Measurements from ENCODE around the gene PLAC9. TPM values are rescaled to one million over a fixed set of nuclear protein-coding genes. Genes with fewer than 3 reads are reported as not detected.
"Not testable (repeated sequence)": the region's sequence is repeated elsewhere in the genome, so short reads cannot be mapped to it uniquely, and the experiment has no call there.

PLAC9 gene
- total RNA-seq, 1 experiment from 2014 or later: not detected

- Mint-ChIP-seq H3K27ac (ENCODE audit: unreplicated experiment) (peak overlapping the region; percentile 79), H3K36me3 (ENCODE audit: insufficient read depth, unreplicated experiment) (peaks cover 57% of the 10 kb centered on the region), H3K4me1 (ENCODE audit: low read depth, unreplicated experiment) (peaks cover 8% of the 10 kb centered on the region), H3K4me3 (ENCODE audit: unreplicated experiment) (peak overlapping the region; percentile 74), H3K27me3 (ENCODE audit: insufficient read depth, unreplicated experiment) (peaks cover 2% of the 10 kb centered on the region), H3K9me3 (ENCODE audit: unreplicated experiment) (no peaks in the 10 kb centered on the region)
- no peaks in the 10 kb centered on the region for H3K4me1 ChIP-seq
- no peaks in the 10 kb centered on the region for H3K9me3 ChIP-seq
- peak overlapping the region; percentile 30 for H3K4me3 ChIP-seq (ENCODE audit: low read depth, low read length)
- ChIA-PET POLR2A (interaction anchor here (0.6 to 0.8 kb wide), 2 partner anchors 55 to 60 kb away, joined by 3 to 4 read pairs; no protein-coding TSS in a partner anchor), CTCF (interaction anchor here (0.6 to 2.1 kb wide), 14 partner anchors 10 to 770 kb away, joined by 3 to 27 read pairs (median 4); partner anchors contain the start of gene PLAC9)
- BruUV-seq (replicated peaks): no TSS peak
- no peaks in the 10 kb centered on the region for H3K27me3 ChIP-seq (replicated peaks; ENCODE audit: control insufficient read depth, insufficient read depth, low read length)
- peak; percentile 60 to 70 for DNase-seq
- no peaks in the 10 kb centered on the region for H3K36me3 ChIP-seq (ENCODE audit: control insufficient read depth, insufficient read depth, low read length)
- TF ChIP-seq, protein P1, sequence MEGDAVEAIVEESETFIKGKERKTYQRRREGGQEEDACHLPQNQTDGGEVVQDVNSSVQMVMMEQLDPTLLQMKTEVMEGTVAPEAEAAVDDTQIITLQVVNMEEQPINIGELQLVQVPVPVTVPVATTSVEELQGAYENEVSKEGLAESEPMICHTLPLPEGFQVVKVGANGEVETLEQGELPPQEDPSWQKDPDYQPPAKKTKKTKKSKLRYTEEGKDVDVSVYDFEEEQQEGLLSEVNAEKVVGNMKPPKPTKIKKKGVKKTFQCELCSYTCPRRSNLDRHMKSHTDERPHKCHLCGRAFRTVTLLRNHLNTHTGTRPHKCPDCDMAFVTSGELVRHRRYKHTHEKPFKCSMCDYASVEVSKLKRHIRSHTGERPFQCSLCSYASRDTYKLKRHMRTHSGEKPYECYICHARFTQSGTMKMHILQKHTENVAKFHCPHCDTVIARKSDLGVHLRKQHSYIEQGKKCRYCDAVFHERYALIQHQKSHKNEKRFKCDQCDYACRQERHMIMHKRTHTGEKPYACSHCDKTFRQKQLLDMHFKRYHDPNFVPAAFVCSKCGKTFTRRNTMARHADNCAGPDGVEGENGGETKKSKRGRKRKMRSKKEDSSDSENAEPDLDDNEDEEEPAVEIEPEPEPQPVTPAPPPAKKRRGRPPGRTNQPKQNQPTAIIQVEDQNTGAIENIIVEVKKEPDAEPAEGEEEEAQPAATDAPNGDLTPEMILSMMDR (IDR thresholded peaks at IDR 0.05; ENCODE audit: insufficient read depth in 1 of 2, low read depth in 1 of 2, low read length in 1 of 2, severe bottlenecking in 1 of 2, unreplicated experiment in 1 of 2): no peak
- intact Hi-C loops (cut with micrococcal nuclease; ENCODE audit: unreplicated experiment): loop anchor here (5.0 to 10.0 kb wide), 2 partner anchors 63 to 639 kb away; partner anchors contain the start of gene ANXA11
Observed at GRCh38 chr10:80144067-80144695, 11.7 kb downstream of the PLAC9 start.

DNA sequence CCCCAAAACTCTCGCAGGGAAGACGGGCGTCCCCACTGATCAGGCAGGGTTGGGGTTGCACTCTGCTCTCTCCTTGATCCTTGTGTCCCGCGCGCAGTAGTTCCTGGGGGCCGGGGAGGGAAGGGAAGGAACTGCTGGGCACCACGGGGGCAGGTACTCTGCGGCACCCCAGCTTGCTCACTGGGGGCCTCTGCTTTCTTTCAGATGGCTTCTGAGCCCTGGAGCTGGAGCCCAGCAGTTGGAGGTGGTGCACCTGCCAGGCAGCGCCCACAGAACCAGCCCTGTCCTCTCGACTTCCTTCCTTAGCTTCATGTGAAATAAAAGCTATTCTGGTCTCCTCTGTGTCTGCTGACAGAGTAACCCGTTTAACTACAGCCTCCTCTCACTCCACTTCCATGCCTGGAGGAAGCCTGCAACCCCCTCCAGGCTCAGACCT is 12.2 kb downstream of the PLAC9 start:
- peak in 1 of 2 experiments; percentile 20 for DNase-seq
- intact Hi-C loops (cut with micrococcal nuclease; ENCODE audit: unreplicated experiment): loop anchor here (5.0 to 10.0 kb wide), 2 partner anchors 63 to 640 kb away; partner anchors contain the start of gene ANXA11
- H3K9me3 Mint-ChIP-seq (ENCODE audit: unreplicated experiment): no peaks in the 10 kb centered on the region
- CTCF ChIA-PET: interaction anchor here (0.6 to 2.1 kb wide), 6 partner anchors 10 to 770 kb away, joined by 3 to 27 read pairs (median 6); no protein-coding TSS in a partner anchor
- BruUV-seq (replicated peaks): no TSS peak
- Histone ChIP-seq H3K36me3 (ENCODE audit: control insufficient read depth, insufficient read depth, low read length) (no peaks in the 10 kb centered on the region), H3K9me3 (no peaks in the 10 kb centered on the region), H3K27me3 (replicated peaks; ENCODE audit: control insufficient read depth, insufficient read depth, low read length) (no peaks in the 10 kb centered on the region), H3K4me3 (ENCODE audit: low read depth, low read length) (peak overlapping the region; percentile 30), H3K4me1 (no peaks in the 10 kb centered on the region)
- peak overlapping the region; percentile 74 for H3K4me3 Mint-ChIP-seq (ENCODE audit: unreplicated experiment)
- H3K36me3 Mint-ChIP-seq (ENCODE audit: insufficient read depth, unreplicated experiment): peaks cover 61% of the 10 kb centered on the region
- peaks cover 2% of the 10 kb centered on the region for H3K27me3 Mint-ChIP-seq (ENCODE audit: insufficient read depth, unreplicated experiment)
- POLR2A ChIA-PET: interaction anchor here (0.6 kb wide), 1 partner anchor 54 kb away, joined by 3 read pairs; no protein-coding TSS in a partner anchor
- TF ChIP-seq, protein P1 (IDR thresholded peaks at IDR 0.05; ENCODE audit: insufficient read depth in 1 of 2, low read depth in 1 of 2, low read length in 1 of 2, severe bottlenecking in 1 of 2, unreplicated experiment in 1 of 2): no peak
- H3K4me1 Mint-ChIP-seq (ENCODE audit: low read depth, unreplicated experiment): peaks cover 8% of the 10 kb centered on the region
- H3K27ac Mint-ChIP-seq (ENCODE audit: unreplicated experiment): peak overlapping the region; percentile 79

GRCh38 chr10:80145406-80146308 is 13.1 kb downstream of the PLAC9 start:
- intact Hi-C loops (cut with micrococcal nuclease; ENCODE audit: unreplicated experiment): loop anchor here (10.0 kb wide), 1 partner anchor 641 kb away; no protein-coding TSS in a partner anchor
- H3K4me3 Mint-ChIP-seq (ENCODE audit: unreplicated experiment); H3K4me3 ChIP-seq (ENCODE audit: low read depth, low read length); H3K4me1 ChIP-seq; H3K36me3 ChIP-seq (ENCODE audit: control insufficient read depth, insufficient read depth, low read length); H3K27me3 ChIP-seq (replicated peaks; ENCODE audit: control insufficient read depth, insufficient read depth, low read length); H3K9me3 ChIP-seq; H3K27me3 Mint-ChIP-seq (ENCODE audit: insufficient read depth, unreplicated experiment); H3K9me3 Mint-ChIP-seq (ENCODE audit: unreplicated experiment); POLR2A ChIA-PET; DNase-seq; H3K4me1 Mint-ChIP-seq (ENCODE audit: low read depth, unreplicated experiment): not testable (repeated sequence)
- TSS peak; percentile 3 for BruUV-seq (replicated peaks)
- CTCF ChIA-PET: interaction anchor here (2.1 kb wide), 1 partner anchor 76 kb away, joined by 27 read pairs; no protein-coding TSS in a partner anchor
- H3K27ac Mint-ChIP-seq (ENCODE audit: unreplicated experiment): peak overlapping the region; percentile 65
- peaks cover 68% of the 10 kb centered on the region for H3K36me3 Mint-ChIP-seq (ENCODE audit: insufficient read depth, unreplicated experiment)
